ENCODE results near the gene CLCN2. TPM values are rescaled to one million over a fixed set of nuclear protein-coding genes. Genes with fewer than 3 reads are reported as not detected.
A peak's percentile ranks its signal among the peaks of the same experiment; 100 is the strongest.

Gene CLCN2
- total and polyA plus RNA-seq, 11 donors = 1.2 to 3.6 (median 2.0) TPM

- WGBS, 4 donors = 80 to 87% (median 86%) methylated on average over 15 of the region's 15 CpGs
- no peak for DNase-seq
Measured at GRCh38 chr3:184352149-184352785, 9.1 kb downstream of the CLCN2 start.

GRCh38 chr3:184351511-184352148 is 9.8 kb downstream of the CLCN2 start:
- Histone ChIP-seq H3K4me3 (no peak overlapping the region), H3K27me3 (no peaks in the 10 kb centered on the region), H3K9me3 (no peaks in the 10 kb centered on the region), H3K36me3 (peaks cover 0 to 9% (median 3%) of the 10 kb centered on the region in 9 donors), H3K4me1 (peaks cover 0 to 4% (median 0%) of the 10 kb centered on the region in 12 donors), H3K27ac (no peak overlapping the region)
- intact Hi-C loops (cut with DNase I) = no loop called here
- DNase-seq (no peak), ATAC-seq (no peak)
- no peak for TF ChIP-seq POLR2A (IDR thresholded peaks at IDR 0.05)
- no peak for TF ChIP-seq CTCF (IDR thresholded peaks at IDR 0.05)
- 55 to 64% (median 60%) methylated on average over 9 of the region's 9 CpGs for WGBS, 4 donors

More at GRCh38 chr3:184352149-184352785, 9.1 kb downstream of the CLCN2 start:
- Histone ChIP-seq H3K27ac (no peak overlapping the region), H3K4me3 (no peak overlapping the region), H3K27me3 (no peaks in the 10 kb centered on the region), H3K36me3 (peaks cover 0 to 16% (median 0%) of the 10 kb centered on the region in 9 donors), H3K4me1 (peaks cover 0 to 4% (median 0%) of the 10 kb centered on the region in 12 donors), H3K9me3 (no peaks in the 10 kb centered on the region)
- intact Hi-C loops (cut with DNase I) = no loop called here
- peak in 1 of 4 donors; percentile 2 for ATAC-seq
- TF ChIP-seq CTCF (IDR thresholded peaks at IDR 0.05) (no peak), POLR2A (IDR thresholded peaks at IDR 0.05) (no peak)

- TF ChIP-seq CTCF (IDR thresholded peaks at IDR 0.05) = no peak
- no peak for TF ChIP-seq POLR2A (IDR thresholded peaks at IDR 0.05)
- ATAC-seq = no peak
- H3K27me3 ChIP-seq = no peaks in the 10 kb centered on the region
- H3K9me3 ChIP-seq = no peaks in the 10 kb centered on the region
- WGBS, 4 donors = 93 to 95% (median 94%) methylated on average over 6 of the region's 6 CpGs
- H3K27ac ChIP-seq = no peak overlapping the region
- no peak overlapping the region for H3K4me3 ChIP-seq
- no peak for DNase-seq
- intact Hi-C loops (cut with DNase I) = no loop called here
- peaks cover 0 to 13% (median 8%) of the 10 kb centered on the region in 9 donors for H3K36me3 ChIP-seq
- peaks cover 0 to 8% (median 4%) of the 10 kb centered on the region in 12 donors for H3K4me1 ChIP-seq
Measured at GRCh38 chr3:184350618-184351017, 10.8 kb downstream of the CLCN2 start.
